Progenitor cell of endocrine pancreas (in vitro differentiated cells): Measurements from ENCODE around the gene DVL2. TPM values are rescaled to one million over a fixed set of nuclear protein-coding genes. Genes with fewer than 3 reads are reported as not detected.
A peak's percentile ranks its signal among the peaks of the same experiment; 100 is the strongest.
"Not testable (repeated sequence)": the region's sequence is repeated elsewhere in the genome, so short reads cannot be mapped to it uniquely, and the experiment has no call there.

Experiments used
- DNase-seq: peaks from one replicate; pipeline ENCODE4 v3.0.0; 2021; ENCODE audit warnings: low spot score; ENCODE audit not compliant: unreplicated experiment
- H3K27ac Mint-ChIP-seq: 2 replicates; pipeline ENCODE4 v1.8.0; 2021; ENCODE audit warnings: mild to moderate bottlenecking, moderate library complexity, mixed read lengths
- H3K27me3 Mint-ChIP-seq: 2 replicates; pipeline ENCODE4 v1.8.0; 2021; ENCODE audit warnings: mixed read lengths
- H3K36me3 Mint-ChIP-seq: 2 replicates; pipeline ENCODE4 v1.8.0; 2022; ENCODE audit warnings: mixed read lengths; ENCODE audit not compliant: insufficient read depth
- H3K4me1 Mint-ChIP-seq: 2 replicates; pipeline ENCODE4 v1.8.0; 2021; ENCODE audit warnings: low read depth, mixed read lengths
- H3K4me3 Mint-ChIP-seq: 2 replicates; pipeline ENCODE4 v1.8.0; 2021; ENCODE audit warnings: low read depth, mild to moderate bottlenecking, moderate library complexity, mixed read lengths
- H3K9me3 Mint-ChIP-seq: 2 replicates; pipeline ENCODE4 v1.8.0; 2021; ENCODE audit warnings: low read depth, mixed read lengths
- CTCF ChIP-seq: fragments of 200-600 bp; sonication (generic); IDR thresholded peaks from one replicate; pipeline ENCODE4 v1.5.0; 2021; ENCODE audit warnings: antibody characterized with exemption, mild to moderate bottlenecking; ENCODE audit not compliant: unreplicated experiment
- total RNA-seq: library from RNA; stranded (reverse); gene quantifications from 2 replicates; pipeline ENCODE4 v1.2.1, GENCODE V29; 2021

DVL2 gene
- total RNA-seq, 1 donor from 2014 or later = 104 TPM

- Mint-ChIP-seq H3K9me3 (no peaks in the 10 kb centered on the region), H3K4me1 (peaks cover 25% of the 10 kb centered on the region), H3K27ac (no peak overlapping the region), H3K36me3 (peaks cover 13% of the 10 kb centered on the region), H3K27me3 (no peaks in the 10 kb centered on the region), H3K4me3 (peak overlapping the region; percentile 96)
- TF ChIP-seq CTCF = no peak
- no peak for DNase-seq
Observed at GRCh38 chr17:7249830-7250229, 15.5 kb upstream of the DVL2 start.

- TF ChIP-seq CTCF = no peak
- no peaks in the 10 kb centered on the region for H3K27me3 Mint-ChIP-seq
- H3K36me3 Mint-ChIP-seq = peaks cover 12% of the 10 kb centered on the region
- peak overlapping the region; percentile 61 for H3K4me3 Mint-ChIP-seq
- DNase-seq = no peak
- H3K4me1 Mint-ChIP-seq = peaks cover 25% of the 10 kb centered on the region
- peak overlapping the region; percentile 86 for H3K27ac Mint-ChIP-seq
- H3K9me3 Mint-ChIP-seq = no peaks in the 10 kb centered on the region
Observed at GRCh38 chr17:7249214-7249613, 14.9 kb upstream of the DVL2 start.

GRCh38 chr17:7248796-7249195 lies 14.5 kb upstream of the DVL2 start:
- Mint-ChIP-seq H3K9me3 (no peaks in the 10 kb centered on the region), H3K36me3 (peaks cover 13% of the 10 kb centered on the region), H3K4me3 (no peak overlapping the region), H3K27me3 (no peaks in the 10 kb centered on the region), H3K27ac (peak overlapping the region; percentile 86), H3K4me1 (peaks cover 24% of the 10 kb centered on the region)
- DNase-seq = no peak
- no peak for TF ChIP-seq CTCF

GRCh38 chr17:7246779-7247178 lies 12.5 kb upstream of the DVL2 start:
- no peak for TF ChIP-seq CTCF
- no peak overlapping the region for H3K4me3 Mint-ChIP-seq
- peaks cover 18% of the 10 kb centered on the region for H3K4me1 Mint-ChIP-seq
- peak overlapping the region; percentile 85 for H3K27ac Mint-ChIP-seq
- peaks cover 14% of the 10 kb centered on the region for H3K36me3 Mint-ChIP-seq
- no peaks in the 10 kb centered on the region for H3K9me3 Mint-ChIP-seq
- H3K27me3 Mint-ChIP-seq = no peaks in the 10 kb centered on the region
- no peak for DNase-seq

GRCh38 chr17:7243838-7244237 lies 9.5 kb upstream of the DVL2 start:
- Mint-ChIP-seq H3K4me1 (peaks cover 23% of the 10 kb centered on the region), H3K36me3 (peaks cover 20% of the 10 kb centered on the region), H3K4me3 (peak overlapping the region; percentile 24), H3K27ac (peak overlapping the region; percentile 94)
- H3K9me3 Mint-ChIP-seq, H3K27me3 Mint-ChIP-seq, DNase-seq: not testable (repeated sequence)

GRCh38 chr17:7243453-7243729 lies 9.1 kb upstream of the DVL2 start:
- no peaks in the 10 kb centered on the region for H3K27me3 Mint-ChIP-seq
- peaks cover 23% of the 10 kb centered on the region for H3K4me1 Mint-ChIP-seq
- peak overlapping the region; percentile 94 for H3K27ac Mint-ChIP-seq
- no peak for TF ChIP-seq CTCF
- peaks cover 20% of the 10 kb centered on the region for H3K36me3 Mint-ChIP-seq
- no peak for DNase-seq
- H3K4me3 Mint-ChIP-seq = peak overlapping the region; percentile 97
- H3K9me3 Mint-ChIP-seq = no peaks in the 10 kb centered on the region
